Neutrophil (primary cell): ENCODE measurements around the gene C6.
"Not testable (repeated sequence)": the region's sequence is repeated elsewhere in the genome, so short reads cannot be mapped to it uniquely, and the experiment has no call there.

Experiments
- H3K27ac ChIP-seq: fragments of 200-600 bp; sonication (generic); 2 replicates; pipeline ENCODE4 v1.5.1; 2016; ENCODE audit warnings: mild to moderate bottlenecking, moderate library complexity
- H3K27me3 ChIP-seq: fragments of 200-600 bp; sonication (generic); 2 replicates; pipeline ENCODE4 v1.6.0; 2016; ENCODE audit warnings: mild to moderate bottlenecking
- H3K36me3 ChIP-seq: fragments of 200-600 bp; sonication (generic); 2 replicates; pipeline ENCODE4 v1.5.1; 2017
- H3K4me1 ChIP-seq, 2 experiments: fragments of 200-600 bp in 1 of 2; sonication (generic) in 1 of 2; 1 replicate in 1 of 2; 2 replicates in 1 of 2; pipeline versions ENCODE4 v1.5.1 to v1.6.1; 2013 to 2016; ENCODE audit warnings: low read depth in 1 of 2, low read length in 1 of 2, mild to moderate bottlenecking in 1 of 2, moderate library complexity in 1 of 2; ENCODE audit not compliant: control insufficient read depth in 1 of 2, insufficient read depth in 1 of 2
- H3K4me3 ChIP-seq, 2 experiments: fragments of 200-600 bp in 1 of 2; sonication (generic) in 1 of 2; 1 replicate in 1 of 2; 2 replicates in 1 of 2; pipeline ENCODE4 v1.5.1; 2013 to 2016; ENCODE audit warnings: low read depth in 1 of 2, low read length in 1 of 2, mild to moderate bottlenecking in 1 of 2, moderate library complexity in 1 of 2
- H3K9me3 ChIP-seq: fragments of 200-600 bp; sonication (generic); 2 replicates; pipeline ENCODE4 v1.5.1; 2016
- TF ChIP-seq, protein P1 (sequence below): fragments of 200-600 bp; sonication (generic); IDR thresholded peaks from 2 replicates; pipeline ENCODE4 v1.5.1; 2016; ENCODE audit warnings: antibody characterized with exemption

The C6 gene

DNA sequence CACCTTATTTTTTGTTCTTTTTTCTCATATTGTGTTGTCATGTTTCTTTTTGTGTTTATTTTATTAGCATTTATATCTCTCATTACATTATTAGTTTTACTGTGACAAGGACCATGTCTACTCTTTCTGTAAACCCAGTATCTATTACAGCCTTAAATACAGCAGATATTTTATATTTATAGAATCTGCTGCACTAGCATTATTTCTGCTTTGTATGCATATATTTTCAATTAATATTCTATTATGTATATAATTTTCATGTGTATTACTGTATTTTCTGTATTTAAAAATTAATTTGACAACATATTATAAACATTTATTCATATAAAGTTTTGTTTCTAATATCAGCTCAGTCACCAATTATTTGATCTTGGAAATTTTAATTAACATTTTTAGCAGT lies 19.5 kb upstream of the C6 start:
- no peaks in the 10 kb centered on the region for H3K36me3 ChIP-seq
- H3K4me3 ChIP-seq: no peak overlapping the region
- TF ChIP-seq, protein P1, sequence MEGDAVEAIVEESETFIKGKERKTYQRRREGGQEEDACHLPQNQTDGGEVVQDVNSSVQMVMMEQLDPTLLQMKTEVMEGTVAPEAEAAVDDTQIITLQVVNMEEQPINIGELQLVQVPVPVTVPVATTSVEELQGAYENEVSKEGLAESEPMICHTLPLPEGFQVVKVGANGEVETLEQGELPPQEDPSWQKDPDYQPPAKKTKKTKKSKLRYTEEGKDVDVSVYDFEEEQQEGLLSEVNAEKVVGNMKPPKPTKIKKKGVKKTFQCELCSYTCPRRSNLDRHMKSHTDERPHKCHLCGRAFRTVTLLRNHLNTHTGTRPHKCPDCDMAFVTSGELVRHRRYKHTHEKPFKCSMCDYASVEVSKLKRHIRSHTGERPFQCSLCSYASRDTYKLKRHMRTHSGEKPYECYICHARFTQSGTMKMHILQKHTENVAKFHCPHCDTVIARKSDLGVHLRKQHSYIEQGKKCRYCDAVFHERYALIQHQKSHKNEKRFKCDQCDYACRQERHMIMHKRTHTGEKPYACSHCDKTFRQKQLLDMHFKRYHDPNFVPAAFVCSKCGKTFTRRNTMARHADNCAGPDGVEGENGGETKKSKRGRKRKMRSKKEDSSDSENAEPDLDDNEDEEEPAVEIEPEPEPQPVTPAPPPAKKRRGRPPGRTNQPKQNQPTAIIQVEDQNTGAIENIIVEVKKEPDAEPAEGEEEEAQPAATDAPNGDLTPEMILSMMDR: no peak
- no peaks in the 10 kb centered on the region for H3K4me1 ChIP-seq
- H3K27me3 ChIP-seq: no peaks in the 10 kb centered on the region
- no peak overlapping the region for H3K27ac ChIP-seq
- no peaks in the 10 kb centered on the region for H3K9me3 ChIP-seq

DNA sequence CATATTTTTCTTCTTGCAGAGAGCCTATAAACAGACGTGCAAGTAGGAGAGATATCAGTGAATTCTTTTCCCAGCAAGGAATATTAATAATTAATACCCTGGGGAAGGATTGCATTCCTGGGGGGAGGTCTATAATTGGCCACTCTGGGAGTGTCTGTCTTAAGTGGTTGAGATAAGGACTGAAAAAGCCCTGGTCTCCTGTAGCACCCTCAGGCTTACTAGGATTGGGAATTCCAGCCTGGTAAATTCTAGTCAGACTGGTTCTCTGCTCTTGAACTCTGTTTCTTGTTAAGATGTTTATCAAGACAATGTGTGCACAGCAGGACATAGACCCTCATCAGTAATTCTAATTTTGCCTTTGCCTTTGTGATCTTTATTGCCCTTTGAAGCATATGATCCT lies 16.9 kb upstream of the C6 start:
- H3K27ac ChIP-seq, H3K9me3 ChIP-seq, H3K4me1 ChIP-seq: not testable (repeated sequence)

DNA sequence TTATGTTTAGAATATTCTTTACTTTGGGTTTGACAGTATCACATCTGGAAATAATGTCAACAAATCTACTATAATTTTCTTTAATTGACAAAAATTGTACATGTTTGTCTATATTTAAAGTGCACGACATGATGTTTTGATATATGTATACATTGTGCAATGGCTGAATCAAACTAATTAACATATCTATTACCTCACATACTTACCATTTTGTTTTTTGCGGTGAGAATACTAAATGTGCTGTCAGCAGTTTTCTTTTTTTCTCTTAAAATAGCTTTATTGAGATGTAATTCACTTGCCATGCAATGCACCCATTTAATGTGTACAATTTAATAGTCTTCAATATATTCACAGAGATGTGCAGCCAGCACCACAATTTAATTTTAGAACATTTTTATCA lies 10.6 kb upstream of the C6 start:
- Histone ChIP-seq H3K27ac (no peak overlapping the region), H3K4me3 (no peak overlapping the region)

More for the DNA sequence above, 16.9 kb upstream of the C6 start:
- not testable (repeated sequence) for H3K36me3 ChIP-seq, H3K27me3 ChIP-seq, H3K4me3 ChIP-seq

DNA sequence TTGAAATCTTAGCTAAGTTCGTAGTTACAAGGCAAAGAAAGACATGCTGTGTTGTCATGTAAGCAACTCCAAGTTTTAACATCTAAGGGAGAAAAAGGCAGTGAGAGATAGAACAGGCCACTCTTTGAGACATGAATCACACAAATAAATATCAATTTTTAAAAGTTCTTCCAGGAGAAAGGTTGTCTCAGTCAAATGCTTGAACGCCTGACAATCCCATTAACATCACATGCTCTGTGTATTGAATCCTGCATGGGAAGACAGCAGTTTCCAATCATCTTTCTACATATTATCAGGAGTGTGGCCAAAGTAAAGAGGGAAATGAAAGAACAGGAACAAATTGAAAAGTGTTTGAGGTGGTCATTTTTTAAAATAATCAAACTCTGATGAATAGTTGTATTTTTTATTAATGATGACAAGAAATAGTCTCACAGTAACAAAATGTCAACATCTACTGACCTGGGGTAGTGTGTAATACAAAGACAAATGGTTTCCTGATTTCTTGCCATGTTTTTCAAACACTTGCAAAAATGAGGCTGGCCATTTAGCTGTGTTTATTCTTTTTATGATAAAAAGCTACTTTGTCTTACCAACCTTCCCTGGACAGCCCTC lies 6.4 kb upstream of the C6 start:
- Histone ChIP-seq H3K27ac (no peak overlapping the region), H3K4me1 (no peaks in the 10 kb centered on the region), H3K4me3 (no peak overlapping the region), H3K9me3 (no peaks in the 10 kb centered on the region), H3K27me3 (no peaks in the 10 kb centered on the region), H3K36me3 (no peaks in the 10 kb centered on the region)
- TF ChIP-seq, protein P1: no peak

More for the DNA sequence above, 10.6 kb upstream of the C6 start:
- Histone ChIP-seq H3K9me3 (no peaks in the 10 kb centered on the region), H3K36me3 (no peaks in the 10 kb centered on the region), H3K27me3 (no peaks in the 10 kb centered on the region), H3K4me1 (no peaks in the 10 kb centered on the region)
- TF ChIP-seq, protein P1: no peak

DNA sequence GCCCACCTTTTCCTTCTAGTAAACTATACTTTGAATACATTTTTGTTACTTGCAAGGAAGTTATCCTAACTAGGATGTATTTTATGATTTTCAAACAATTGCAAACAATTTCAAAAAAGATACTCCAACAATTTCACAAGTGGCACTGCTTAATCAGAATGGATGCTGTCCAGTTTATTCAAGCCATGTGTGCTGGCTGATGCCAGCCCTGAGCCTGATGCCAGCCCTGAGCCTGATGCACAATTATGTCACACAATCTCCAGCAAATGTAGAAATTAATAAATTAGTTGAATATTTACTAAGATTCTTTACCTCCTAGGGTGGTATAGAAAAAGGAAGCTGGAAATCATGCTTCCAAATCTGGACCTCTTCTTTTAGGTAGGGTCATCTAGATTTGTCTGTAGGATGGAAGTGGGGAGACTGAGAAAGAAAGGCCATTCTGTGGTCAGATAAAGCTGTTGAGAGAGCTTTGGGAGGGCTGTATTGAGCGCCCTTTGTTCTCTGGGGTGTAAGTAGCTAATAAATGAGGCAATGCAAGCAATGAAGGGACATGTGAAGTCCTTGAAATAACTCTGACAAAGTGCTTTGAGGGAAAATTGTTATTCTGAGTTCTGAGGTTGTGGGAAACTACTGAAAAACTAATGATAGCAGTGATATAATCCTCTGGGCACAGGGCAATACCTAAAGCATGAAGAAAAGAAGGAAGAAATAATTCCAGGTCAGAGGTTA lies 5.8 kb upstream of the C6 start:
- Histone ChIP-seq H3K27ac (no peak overlapping the region), H3K9me3 (no peaks in the 10 kb centered on the region), H3K4me3 (no peak overlapping the region), H3K27me3 (no peaks in the 10 kb centered on the region), H3K36me3 (no peaks in the 10 kb centered on the region), H3K4me1 (no peaks in the 10 kb centered on the region)
- TF ChIP-seq, protein P1: no peak

DNA sequence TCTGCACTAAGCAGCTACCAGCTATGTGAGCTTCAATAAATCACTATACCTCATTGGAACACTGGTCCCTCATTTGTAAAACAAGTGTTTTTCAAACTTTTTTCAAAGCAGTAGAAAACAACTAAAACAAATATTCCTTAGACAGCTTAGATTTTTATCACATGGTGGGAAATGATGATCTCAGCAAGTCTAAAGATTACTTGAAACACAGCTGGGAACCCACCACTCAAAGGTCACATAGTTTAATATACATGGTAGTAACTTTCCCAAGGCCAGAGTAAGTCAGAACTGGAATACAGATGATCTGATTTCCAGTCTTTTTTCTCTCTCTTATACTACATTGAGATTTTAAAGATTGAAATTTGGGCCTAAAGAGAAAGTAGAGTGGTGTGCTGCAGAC lies 850 bp upstream of the C6 start:
- Histone ChIP-seq H3K27ac (no peak overlapping the region), H3K27me3 (no peaks in the 10 kb centered on the region), H3K36me3 (no peaks in the 10 kb centered on the region), H3K4me1 (no peaks in the 10 kb centered on the region), H3K9me3 (no peaks in the 10 kb centered on the region), H3K4me3 (no peak overlapping the region)
- TF ChIP-seq, protein P1: no peak
